Choroid plexus epithelial cell (primary cell): ENCODE measurements around the gene HFE.
A peak's percentile ranks its signal among the peaks of the same experiment; 100 is the strongest.
"Not testable (repeated sequence)": the region's sequence is repeated elsewhere in the genome, so short reads cannot be mapped to it uniquely, and the experiment has no call there.

Experiments
- DNase-seq: peaks from one replicate; pipeline ENCODE4 v3.0.0-alpha.2; 2010; ENCODE audit warnings: low read depth
- H3K4me3 ChIP-seq: 2 replicates; pipeline ENCODE4 v1.5.1; 2011; ENCODE audit warnings: low read depth, mild to moderate bottlenecking, control low read depth, low read length, moderate library complexity
- TF ChIP-seq, protein P1 (sequence below): conservative IDR thresholded peaks from 2 replicates; pipeline ENCODE4 v1.5.1; 2011; ENCODE audit warnings: low read depth, mild to moderate bottlenecking, control low read depth, inconsistent platforms, low read length, moderate library complexity

Gene HFE

DNA sequence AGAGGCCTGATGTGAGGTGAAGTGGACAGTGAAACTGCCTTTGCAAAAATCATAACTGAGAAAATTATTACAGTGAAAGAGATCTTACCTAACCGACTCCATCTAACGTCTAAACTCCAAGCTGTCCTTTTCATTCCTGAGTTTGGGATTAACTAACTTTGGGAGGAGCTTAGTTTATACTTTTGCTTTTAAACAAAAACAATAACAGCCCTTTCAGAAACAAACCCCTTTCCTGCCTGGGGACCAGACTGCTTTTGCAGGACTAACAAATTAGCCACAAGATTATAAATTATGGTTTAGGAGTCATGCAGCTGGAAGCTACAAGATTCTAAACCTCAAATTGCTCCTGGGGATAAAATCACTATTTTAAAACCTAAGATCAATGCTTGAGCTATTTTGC lies 38.6 kb upstream of the HFE start:
- TF ChIP-seq, protein P1, sequence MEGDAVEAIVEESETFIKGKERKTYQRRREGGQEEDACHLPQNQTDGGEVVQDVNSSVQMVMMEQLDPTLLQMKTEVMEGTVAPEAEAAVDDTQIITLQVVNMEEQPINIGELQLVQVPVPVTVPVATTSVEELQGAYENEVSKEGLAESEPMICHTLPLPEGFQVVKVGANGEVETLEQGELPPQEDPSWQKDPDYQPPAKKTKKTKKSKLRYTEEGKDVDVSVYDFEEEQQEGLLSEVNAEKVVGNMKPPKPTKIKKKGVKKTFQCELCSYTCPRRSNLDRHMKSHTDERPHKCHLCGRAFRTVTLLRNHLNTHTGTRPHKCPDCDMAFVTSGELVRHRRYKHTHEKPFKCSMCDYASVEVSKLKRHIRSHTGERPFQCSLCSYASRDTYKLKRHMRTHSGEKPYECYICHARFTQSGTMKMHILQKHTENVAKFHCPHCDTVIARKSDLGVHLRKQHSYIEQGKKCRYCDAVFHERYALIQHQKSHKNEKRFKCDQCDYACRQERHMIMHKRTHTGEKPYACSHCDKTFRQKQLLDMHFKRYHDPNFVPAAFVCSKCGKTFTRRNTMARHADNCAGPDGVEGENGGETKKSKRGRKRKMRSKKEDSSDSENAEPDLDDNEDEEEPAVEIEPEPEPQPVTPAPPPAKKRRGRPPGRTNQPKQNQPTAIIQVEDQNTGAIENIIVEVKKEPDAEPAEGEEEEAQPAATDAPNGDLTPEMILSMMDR: no peak
- no peak for DNase-seq

DNA sequence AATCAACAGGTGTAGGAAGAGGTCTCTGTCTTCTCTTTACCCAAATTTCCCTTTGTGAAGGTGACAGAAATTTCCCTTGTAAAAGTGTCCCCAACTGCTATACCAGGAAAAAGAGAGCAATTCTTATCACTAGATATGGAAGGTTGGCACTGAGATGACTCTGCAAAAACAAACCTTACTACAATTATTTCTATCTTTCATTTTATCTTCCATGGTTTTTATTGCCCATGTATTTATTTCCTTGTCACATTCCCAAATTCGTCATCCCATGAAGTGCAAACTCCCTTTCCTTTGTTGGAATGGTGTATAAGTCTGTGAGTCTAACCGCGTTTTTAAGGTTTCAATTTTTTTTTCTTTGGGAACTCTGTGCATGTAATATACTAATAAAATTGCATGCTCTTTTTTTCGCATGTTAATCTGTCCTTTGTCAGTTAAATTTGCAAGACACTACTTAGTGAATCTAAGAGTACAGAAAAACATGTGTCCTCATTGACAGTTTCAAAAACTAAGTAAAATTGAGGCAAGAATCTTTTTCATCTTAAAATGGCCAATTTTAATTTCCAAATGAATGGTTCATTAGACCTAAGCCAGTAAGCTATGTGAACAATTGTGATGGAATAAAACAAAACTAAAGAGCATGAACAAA lies 35.4 kb upstream of the HFE start:
- no peak for DNase-seq
- TF ChIP-seq, protein P1: no peak
- H3K4me3 ChIP-seq: no peak overlapping the region

More for the DNA sequence above, 38.6 kb upstream of the HFE start:
- no peak overlapping the region for H3K4me3 ChIP-seq

DNA sequence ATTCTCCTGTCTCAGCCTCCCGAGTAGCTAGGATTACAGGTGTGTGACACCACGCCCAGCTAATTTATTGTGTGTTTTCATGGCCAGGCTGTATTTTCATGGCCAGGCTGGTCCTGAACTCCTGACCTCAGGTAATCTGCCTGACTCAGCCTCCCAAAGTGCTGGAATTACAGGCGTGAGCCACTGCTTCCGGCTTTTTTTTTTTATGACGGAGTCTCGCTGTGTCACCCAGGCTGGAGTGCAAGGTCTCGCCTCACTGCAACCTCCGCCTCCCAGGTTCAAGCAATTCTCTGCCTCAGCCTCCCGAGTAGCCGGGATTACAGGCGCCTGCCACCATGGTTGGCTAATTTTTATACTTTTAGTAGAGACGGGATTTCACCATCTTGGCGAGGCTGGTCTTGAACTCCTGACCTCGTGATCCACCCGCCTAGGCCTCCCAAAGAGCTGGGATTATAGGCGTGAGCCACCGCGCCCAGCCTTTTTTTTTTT lies 34.4 kb upstream of the HFE start:
- not testable (repeated sequence) for DNase-seq, H3K4me3 ChIP-seq

DNA sequence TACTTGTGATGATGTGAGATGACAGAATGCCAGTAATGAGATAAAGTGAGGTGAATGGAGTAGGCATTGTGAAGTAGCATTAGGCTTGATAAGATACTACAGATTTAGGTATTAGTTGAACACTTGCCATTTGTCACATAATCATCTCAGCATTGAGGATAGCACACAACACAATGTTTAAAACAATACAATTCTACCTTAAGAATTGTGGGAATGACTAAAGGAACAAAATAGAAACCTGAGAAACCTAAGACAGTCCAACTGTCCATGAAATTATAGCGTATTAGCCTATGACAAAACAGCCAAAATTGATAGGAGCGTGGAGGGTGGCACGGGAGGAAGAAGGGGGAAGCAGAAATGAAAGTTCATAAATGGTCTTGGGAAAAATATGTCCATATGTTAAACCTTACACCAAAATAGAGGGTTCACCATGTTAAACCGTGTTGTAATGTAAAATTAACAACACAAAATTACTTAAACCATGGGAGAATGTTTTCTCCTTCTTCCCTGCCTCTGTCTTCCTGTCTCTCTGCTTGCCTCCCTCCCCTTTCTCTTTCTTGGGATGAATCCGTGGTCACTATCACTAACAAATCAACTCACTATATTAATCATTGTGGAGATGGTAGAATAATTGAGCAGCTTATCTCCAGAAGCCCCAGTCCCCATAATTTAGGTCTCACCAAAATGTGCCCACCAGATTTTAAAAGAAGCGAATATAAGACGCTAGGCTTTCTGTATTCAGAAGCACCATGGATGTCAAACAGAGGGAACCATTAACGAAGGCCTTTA lies 33.0 kb upstream of the HFE start:
- peak; percentile 47 for DNase-seq
- TF ChIP-seq, protein P1: no peak
- H3K4me3 ChIP-seq: peak overlapping the region; percentile 80

DNA sequence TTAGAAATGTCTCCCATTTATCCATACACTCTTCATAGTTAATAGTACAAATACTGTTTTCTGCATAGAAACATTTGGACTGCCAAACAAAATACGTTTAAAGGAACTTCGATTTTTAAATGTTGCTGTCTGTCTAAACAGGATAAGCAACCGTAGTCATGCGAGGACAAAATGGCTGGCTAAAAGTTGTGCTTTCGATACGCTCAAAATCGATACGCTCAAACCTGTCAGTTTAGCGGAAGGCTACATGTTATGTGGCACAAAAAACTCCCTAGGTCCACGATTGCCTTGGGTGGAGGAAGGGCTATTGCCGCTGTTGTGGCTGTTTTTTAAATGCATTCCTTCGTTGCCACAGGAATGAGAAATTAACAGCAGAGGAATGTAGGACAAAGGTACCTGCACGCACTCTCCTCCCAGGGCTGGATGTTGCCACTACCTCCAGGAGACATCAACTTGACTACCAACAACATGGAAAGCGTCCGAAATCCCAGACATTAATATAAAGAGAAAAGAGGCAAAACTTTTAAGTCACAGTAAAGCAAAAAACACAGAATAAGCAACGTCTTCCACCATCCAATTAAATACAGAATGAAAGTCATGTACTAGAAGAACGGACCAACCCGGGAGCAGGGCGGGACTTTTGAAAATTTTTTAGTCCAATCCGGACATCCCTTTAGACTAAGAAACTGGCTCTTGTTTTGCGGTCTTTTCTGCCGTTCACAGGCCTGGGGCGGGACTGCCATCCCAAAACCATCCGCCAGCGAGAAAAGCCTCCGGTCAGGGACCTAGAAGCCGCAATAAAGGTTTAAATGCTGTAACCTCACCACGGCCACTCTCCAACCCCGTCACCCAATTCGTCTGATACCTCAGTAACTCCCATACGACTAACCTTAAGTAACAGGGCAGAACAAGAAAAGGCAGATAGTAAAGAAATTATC lies 32.2 kb upstream of the HFE start:
- H3K4me3 ChIP-seq: peak overlapping the region; percentile 80
- TF ChIP-seq, protein P1: peak; percentile 30
- DNase-seq: peak; percentile 98

DNA sequence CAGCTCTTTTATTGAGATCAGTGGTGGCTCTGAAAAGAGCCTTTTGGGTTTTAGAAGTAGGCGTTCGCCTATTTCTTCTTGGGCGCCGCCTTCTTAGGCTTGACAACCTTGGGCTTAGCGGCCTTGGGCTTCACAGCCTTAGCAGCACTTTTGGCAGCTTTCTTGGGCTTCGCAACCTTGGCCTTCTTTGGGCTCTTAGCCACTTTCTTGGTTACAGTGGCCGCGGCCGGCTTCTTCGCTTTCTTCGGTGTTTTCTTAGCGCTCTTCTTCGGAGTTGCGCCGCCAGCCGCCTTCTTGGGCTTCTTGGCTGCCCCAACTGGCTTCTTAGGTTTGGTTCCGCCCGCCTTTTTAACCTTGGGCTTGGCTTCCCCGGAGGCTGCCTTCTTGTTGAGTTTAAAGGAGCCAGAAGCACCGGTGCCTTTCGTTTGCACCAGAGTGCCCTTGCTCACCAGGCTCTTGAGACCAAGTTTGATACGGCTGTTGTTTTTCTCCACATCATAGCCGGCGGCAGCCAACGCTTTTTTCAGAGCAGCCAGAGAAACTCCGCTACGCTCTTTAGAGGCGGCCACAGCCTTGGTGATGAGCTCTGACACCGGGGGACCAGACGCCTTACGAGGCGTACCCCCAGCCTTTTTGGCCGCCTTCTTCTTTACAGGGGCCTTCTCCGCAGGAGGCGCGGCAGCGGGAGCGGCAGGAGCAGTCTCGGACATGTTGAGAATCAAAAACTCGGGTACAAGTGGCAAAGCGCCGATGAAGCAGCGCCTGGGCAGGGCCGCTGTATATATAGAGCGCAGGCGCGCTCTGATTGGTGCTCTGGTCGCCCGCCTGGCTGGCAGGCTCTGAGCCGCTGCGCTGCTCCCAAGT lies 31.3 kb upstream of the HFE start:
- peak; percentile 95 for DNase-seq

More for the DNA sequence above, 31.3 kb upstream of the HFE start:
- H3K4me3 ChIP-seq: peak overlapping the region; percentile 80
- TF ChIP-seq, protein P1: no peak
